Kidney (tissue), 14 donors: ENCODE data around the gene WWOX. TPM values are rescaled to one million over a fixed set of nuclear protein-coding genes. Genes with fewer than 3 reads are reported as not detected.

Source experiments
- DNase-seq, 5 donors: peaks; one replicate each; pipeline ENCODE4 v3.0.0-alpha.2; 2013 to 2020
- FAIRE-seq: peaks from 2 replicates; lab custom pipeline; 2012; peaks lifted over from hg19 to GRCh38; lab: Jason Lieb, UNC
- H3K27ac ChIP-seq, 2 donors: one replicate each; pipeline ENCODE4 v1.7.0; 2013; ENCODE audit warnings: low read depth in 2 of 2, low read length in 2 of 2, inconsistent platforms in 1 of 2
- H3K27me3 ChIP-seq: one replicate; pipeline ENCODE4 v1.7.1; 2013; ENCODE audit warnings: low read length, inconsistent platforms; ENCODE audit not compliant: control insufficient read depth, insufficient read depth
- H3K36me3 ChIP-seq, 3 donors: one replicate each; pipeline versions ENCODE4 v1.7.0 to v1.7.1; 2013; ENCODE audit warnings: low read length in 3 of 3, control low read depth in 1 of 3, inconsistent platforms in 1 of 3; ENCODE audit not compliant: insufficient read depth in 3 of 3, control insufficient read depth in 2 of 3
- H3K4me1 ChIP-seq, 3 donors: one replicate each; pipeline versions ENCODE4 v1.7.0 to v1.7.1; 2013; ENCODE audit warnings: low read length in 3 of 3, inconsistent platforms in 1 of 3, low read depth in 1 of 3; ENCODE audit not compliant: control insufficient read depth in 2 of 3, insufficient read depth in 2 of 3
- H3K4me3 ChIP-seq, 3 donors: one replicate each; pipeline versions ENCODE4 v1.7.0 to v1.8.1; 2013; ENCODE audit warnings: low read length in 3 of 3, control low read depth in 1 of 3, inconsistent platforms in 1 of 3
- H3K9ac ChIP-seq, 3 donors: one replicate each; pipeline versions ENCODE4 v1.7.0 to v1.7.1; 2013; ENCODE audit warnings: low read length in 3 of 3, control low read depth in 1 of 3, inconsistent platforms in 1 of 3
- H3K9me3 ChIP-seq, 3 donors: one replicate each; pipeline versions ENCODE4 v1.7.0 to v1.7.1; 2013; ENCODE audit warnings: low read length in 3 of 3, control low read depth in 1 of 3, inconsistent platforms in 1 of 3; ENCODE audit not compliant: control insufficient read depth in 2 of 3, insufficient read depth in 1 of 3
- intact Hi-C: fragments of 100-400 bp; cut with DNase I; formaldehyde crosslinking; loops from one replicate; pipeline ENCODE4 v1.11.1; 2022
- polyA plus RNA-seq: library from polyadenylated mRNA; stranded (reverse); fragments of 350-450 nt; fragmentation: Illumina TruSeq; extraction: RNeasy Lipid Tissue Mini Kit (QIAGEN cat#74804); gene quantifications from one replicate; pipeline ENCODE4 v1.2.3, GENCODE V29; 2014; ENCODE audit warnings: low read depth, low replicate concordance; ENCODE audit not compliant: insufficient read depth
- total RNA-seq: library from RNA; stranded (reverse); fragmentation: NEBNext Ultra II Directional; extraction: Animal tissue kit (Norgen Biotek cat#: 25700); gene quantifications from one replicate; pipeline ENCODE4 v1.2.1, GENCODE V29; 2021
- TF ChIP-seq, protein P1 (sequence below): IDR thresholded peaks from 3 replicates; pipeline ENCODE4 v1.5.1; 2012; ENCODE audit warnings: mild to moderate bottlenecking, moderate library complexity, borderline replicate concordance; ENCODE audit not compliant: insufficient read depth; ENCODE audit errors: extremely low read depth
- donor health status: control.
- donor health status: control.
- donor health status: control.
- donor health status: control.
- donor health status: control.
- donor health status: DM: yes; HTN: yes; CAD: no.
- donor health status: Normal renal cell carcinoma (clear cell type).

WWOX gene
- total and polyA plus RNA-seq, 2 donors from 2014 or later, result 22.5 to 30.3 TPM

- FAIRE-seq (no peak), DNase-seq (no peak)
- Histone ChIP-seq H3K4me3 (no peak overlapping the region), H3K9ac (no peak overlapping the region), H3K36me3 (no peaks in the 10 kb centered on the region), H3K4me1 (no peaks in the 10 kb centered on the region), H3K27me3 (no peaks in the 10 kb centered on the region), H3K27ac (no peak overlapping the region), H3K9me3 (no peaks in the 10 kb centered on the region)
- intact Hi-C loops, result no loop called here
- TF ChIP-seq, protein P1, sequence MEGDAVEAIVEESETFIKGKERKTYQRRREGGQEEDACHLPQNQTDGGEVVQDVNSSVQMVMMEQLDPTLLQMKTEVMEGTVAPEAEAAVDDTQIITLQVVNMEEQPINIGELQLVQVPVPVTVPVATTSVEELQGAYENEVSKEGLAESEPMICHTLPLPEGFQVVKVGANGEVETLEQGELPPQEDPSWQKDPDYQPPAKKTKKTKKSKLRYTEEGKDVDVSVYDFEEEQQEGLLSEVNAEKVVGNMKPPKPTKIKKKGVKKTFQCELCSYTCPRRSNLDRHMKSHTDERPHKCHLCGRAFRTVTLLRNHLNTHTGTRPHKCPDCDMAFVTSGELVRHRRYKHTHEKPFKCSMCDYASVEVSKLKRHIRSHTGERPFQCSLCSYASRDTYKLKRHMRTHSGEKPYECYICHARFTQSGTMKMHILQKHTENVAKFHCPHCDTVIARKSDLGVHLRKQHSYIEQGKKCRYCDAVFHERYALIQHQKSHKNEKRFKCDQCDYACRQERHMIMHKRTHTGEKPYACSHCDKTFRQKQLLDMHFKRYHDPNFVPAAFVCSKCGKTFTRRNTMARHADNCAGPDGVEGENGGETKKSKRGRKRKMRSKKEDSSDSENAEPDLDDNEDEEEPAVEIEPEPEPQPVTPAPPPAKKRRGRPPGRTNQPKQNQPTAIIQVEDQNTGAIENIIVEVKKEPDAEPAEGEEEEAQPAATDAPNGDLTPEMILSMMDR, result no peak
These were observed 56.4 kb downstream of the WWOX start for GRCh38 chr16:78155791-78156345.

GRCh38 chr16:78161023-78161729, 61.7 kb downstream of the WWOX start:
- FAIRE-seq, result no peak
- Histone ChIP-seq H3K4me1 (no peaks in the 10 kb centered on the region), H3K9me3 (no peaks in the 10 kb centered on the region), H3K27me3 (no peaks in the 10 kb centered on the region), H3K4me3 (no peak overlapping the region), H3K27ac (no peak overlapping the region), H3K36me3 (no peaks in the 10 kb centered on the region), H3K9ac (no peak overlapping the region)
- TF ChIP-seq, protein P1, result no peak
- intact Hi-C loops, result no loop called here
- no peak for DNase-seq

DNA sequence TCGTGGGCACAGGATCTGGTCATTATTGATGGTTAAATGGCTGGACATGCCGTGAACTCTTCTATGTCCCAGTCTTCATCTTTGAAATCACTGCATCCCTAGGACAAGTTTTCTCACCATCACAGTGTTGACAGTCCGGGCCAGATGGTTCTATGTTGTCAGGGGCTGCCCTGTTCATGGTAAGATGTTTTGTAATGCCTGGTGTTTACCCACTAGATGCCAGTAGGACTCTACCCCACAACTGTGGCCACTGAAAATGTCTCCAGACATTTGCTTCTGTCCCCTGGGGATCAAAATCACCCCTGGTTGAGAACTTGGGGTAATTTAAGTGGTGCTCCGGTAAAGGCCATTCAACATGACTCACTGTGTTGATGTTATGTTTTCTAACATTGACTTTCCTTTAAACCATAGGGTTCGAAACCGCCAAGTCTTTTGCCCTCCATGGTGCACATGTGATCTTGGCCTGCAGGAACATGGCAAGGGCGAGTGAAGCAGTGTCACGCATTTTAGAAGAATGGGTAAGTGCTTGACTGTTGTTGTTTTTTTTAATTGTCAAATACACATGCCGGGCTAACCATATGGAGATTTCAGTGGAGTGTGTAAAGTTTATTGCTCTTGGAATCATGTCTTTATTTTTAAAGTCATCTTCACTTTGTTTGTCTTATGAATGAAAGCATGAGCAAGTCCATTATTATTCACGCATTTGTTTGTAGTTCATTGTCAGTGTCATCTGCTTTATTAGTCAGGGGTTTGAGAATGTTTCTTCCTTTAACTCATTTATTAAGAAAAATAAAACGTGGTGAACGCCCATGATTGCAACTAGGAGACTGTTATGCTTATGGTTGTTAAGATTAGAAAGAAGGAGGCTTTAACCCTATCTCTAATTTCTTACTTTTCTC, 64.6 kb downstream of the WWOX start:
- Histone ChIP-seq H3K9me3 (no peaks in the 10 kb centered on the region), H3K4me3 (no peak overlapping the region), H3K27me3 (no peaks in the 10 kb centered on the region), H3K27ac (no peak overlapping the region), H3K4me1 (no peaks in the 10 kb centered on the region), H3K9ac (no peak overlapping the region), H3K36me3 (no peaks in the 10 kb centered on the region)
- FAIRE-seq, result no peak
- intact Hi-C loops, result no loop called here
- DNase-seq, result no peak
- TF ChIP-seq, protein P1, result no peak
